Hepatic stellate cell (primary cell): Measurements from ENCODE around the gene MNT.

ENCODE experiments used
- DNase-seq: peaks from one replicate; pipeline ENCODE4 v3.0.0; 2011; ENCODE audit warnings: low spot score

The MNT gene

DNA sequence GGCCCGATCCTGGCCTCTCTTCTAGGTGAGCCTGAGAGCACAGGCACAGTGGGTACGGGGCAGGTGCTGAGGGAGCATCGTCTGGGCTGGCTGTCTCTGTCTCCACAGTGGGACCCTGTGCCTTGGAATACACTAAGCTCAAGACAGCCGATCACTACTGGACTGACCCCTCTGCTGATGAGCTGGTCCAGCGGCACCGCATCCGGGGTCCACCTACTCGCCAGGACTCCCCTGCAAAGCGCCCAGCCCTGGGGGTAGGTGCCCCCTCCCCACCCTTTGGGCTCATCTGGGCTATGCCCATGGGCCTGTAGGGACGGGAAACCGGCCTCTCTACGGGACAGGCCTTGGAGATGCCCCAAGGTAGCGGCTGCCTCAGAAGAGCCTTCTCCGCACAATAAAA, 38.0 kb downstream of the MNT start:
- DNase-seq, result no peak

GRCh38 chr17:2362416-2362815, 38.4 kb downstream of the MNT start:
- DNase-seq, result no peak

GRCh38 chr17:2362016-2362415, 38.8 kb downstream of the MNT start:
- DNase-seq, result no peak

DNA sequence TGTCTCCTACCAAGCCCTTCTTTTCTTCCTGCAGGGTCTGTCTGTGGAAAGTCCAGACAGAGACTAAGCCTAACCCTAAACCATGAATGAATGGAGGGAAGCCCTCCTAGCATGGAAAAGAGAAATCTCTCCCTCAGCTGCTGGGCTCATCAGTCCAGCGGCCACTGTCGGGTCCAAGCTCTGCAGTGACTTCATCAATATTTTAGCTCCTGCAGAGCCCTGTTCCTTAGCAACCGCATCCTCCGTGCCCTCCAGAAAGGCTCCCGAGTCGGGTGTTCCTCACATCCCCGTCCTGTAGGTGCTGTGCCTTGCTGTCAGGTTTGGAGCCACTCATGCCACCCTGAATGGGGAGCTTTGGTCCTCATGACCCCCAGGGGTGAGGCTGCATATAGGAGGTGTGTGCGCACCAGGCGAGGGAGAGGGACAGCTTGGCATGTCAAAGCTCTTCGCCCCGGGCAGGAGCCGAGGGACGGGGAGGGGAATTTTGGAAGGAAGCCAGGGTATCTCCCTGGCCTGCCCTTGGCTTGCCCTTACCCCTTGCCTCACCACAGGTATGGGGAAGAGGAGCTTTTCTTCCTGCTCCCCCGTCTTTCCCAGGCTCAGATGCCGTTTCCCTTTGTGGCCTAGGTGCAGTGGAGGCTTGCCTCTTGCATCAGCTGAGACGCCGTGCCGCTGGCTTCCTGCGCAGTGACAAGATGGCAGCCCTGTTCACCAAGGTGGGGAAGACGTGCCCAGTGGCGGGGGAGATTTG, 39.7 kb downstream of the MNT start:
- DNase-seq, result no peak

DNA sequence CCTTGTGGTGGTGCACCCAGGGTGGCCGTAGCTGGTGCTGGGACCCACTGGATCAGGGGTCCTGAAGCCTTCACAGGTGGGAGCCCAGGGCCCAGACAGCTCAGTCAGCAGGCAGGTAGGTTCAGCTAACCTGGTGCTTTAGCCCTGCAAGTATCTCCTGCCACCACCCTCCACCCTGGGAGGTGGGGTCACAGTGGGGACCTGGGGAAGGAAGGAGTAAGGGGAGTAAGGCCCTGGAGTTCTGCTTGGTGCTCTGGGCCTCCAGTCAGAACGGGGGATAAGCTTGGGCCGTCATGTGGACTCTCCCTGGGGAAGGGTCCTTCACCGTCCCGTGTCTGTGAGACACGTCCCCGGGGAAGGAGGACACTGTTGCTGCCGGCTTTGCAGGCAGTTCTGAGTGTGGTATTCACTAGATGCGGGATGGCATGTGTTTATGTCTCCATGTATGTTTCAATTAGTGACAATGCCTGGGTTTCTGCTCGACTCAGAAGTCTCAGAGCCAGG, 42.9 kb downstream of the MNT start:
- DNase-seq, result no peak

GRCh38 chr17:2357237-2357636, 43.6 kb downstream of the MNT start:
- DNase-seq, result no peak

- DNase-seq, result no peak
Measured at GRCh38 chr17:2354311-2354710, 46.5 kb downstream of the MNT start.

GRCh38 chr17:2351269-2351668, 49.6 kb downstream of the MNT start:
- DNase-seq, result no peak

- peak; percentile 86 for DNase-seq
Measured at GRCh38 chr17:2347805-2348685, 52.8 kb downstream of the MNT start.

GRCh38 chr17:2346475-2346874, 54.4 kb downstream of the MNT start:
- no peak for DNase-seq

DNA sequence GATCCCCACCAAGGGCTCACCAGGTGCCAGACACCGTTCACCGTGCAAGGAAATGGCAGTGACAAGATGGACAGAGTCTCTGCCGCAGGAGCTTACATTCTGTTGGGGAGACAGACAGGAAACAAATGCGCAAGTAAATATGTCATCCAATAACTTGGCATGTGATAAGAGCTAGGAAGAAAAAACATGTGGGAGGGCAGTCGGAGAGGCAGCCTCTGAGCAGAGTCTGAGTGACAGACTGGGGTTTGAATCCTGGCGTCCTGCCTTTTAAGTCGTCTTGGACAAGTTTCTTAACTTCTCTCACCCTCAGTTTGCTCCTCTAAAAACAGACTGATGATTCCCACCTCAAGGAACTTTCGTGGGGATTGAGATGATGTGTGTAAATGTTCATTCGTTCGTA, 56.3 kb downstream of the MNT start:
- no peak for DNase-seq

DNA sequence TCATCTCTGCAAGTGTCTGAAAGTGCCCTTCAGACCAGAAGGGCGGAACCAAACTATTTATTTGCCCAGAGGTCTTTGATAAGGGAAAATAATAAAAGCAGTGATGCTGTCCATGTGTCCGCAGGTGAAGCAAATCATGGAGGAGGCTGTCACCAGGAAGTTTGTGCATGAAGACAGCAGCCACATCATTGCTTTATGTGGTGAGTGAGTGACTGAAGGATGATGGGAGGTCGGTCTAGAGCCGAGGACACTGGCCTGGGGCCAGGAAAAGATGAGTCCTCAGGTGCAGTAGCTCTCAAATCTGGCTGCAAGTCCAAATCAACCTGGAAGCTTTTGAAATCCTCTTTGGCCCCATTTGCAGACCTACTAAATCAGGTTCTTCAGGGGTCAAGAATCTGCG, 57.4 kb downstream of the MNT start:
- no peak for DNase-seq

DNA sequence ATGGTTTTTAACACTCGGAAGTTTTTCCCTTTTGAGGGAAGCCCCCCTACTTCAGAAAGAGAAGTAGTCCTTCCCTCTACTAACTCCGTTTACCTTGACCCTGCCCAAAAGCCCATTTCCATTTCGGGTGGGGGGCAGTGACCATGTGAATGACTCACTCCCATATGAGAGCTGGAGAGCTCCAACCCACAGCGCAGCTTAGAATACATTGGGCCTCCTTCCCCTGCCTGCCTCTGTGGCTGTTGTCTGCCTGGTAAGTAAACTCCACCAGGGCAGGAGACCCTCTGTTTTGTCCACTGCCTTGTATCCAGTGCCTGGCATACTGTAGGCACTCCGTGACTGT, 62.6 kb downstream of the MNT start:
- peak; percentile 22 for DNase-seq

GRCh38 chr17:2337544-2338314, 63.1 kb downstream of the MNT start:
- DNase-seq, result peak; percentile 83

GRCh38 chr17:2336852-2337543, 63.9 kb downstream of the MNT start, which contains the start of gene SGSM2:
SGSM2 (plus strand) TSS chr17:2337501; CDS start chr17:2337689, 188 bp downstream.
- DNase-seq, result peak; percentile 72

GRCh38 chr17:2336215-2336851, 64.5 kb downstream of the MNT start, which contains the start of gene TSR1:
TSR1 (minus strand) TSS chr17:2336457; CDS start chr17:2336427, 30 bp downstream.
- DNase-seq, result peak; percentile 98

GRCh38 chr17:2335726-2336214, 65.1 kb downstream of the MNT start:
- DNase-seq, result peak; percentile 17
